TTC549 (cell line): ENCODE measurements around the gene SMARCAL1.

Source experiments
- FAIRE-seq: peaks from 2 replicates; lab custom pipeline; 2012; peaks lifted over from hg19 to GRCh38; lab: Jason Lieb, UNC

The SMARCAL1 gene

DNA sequence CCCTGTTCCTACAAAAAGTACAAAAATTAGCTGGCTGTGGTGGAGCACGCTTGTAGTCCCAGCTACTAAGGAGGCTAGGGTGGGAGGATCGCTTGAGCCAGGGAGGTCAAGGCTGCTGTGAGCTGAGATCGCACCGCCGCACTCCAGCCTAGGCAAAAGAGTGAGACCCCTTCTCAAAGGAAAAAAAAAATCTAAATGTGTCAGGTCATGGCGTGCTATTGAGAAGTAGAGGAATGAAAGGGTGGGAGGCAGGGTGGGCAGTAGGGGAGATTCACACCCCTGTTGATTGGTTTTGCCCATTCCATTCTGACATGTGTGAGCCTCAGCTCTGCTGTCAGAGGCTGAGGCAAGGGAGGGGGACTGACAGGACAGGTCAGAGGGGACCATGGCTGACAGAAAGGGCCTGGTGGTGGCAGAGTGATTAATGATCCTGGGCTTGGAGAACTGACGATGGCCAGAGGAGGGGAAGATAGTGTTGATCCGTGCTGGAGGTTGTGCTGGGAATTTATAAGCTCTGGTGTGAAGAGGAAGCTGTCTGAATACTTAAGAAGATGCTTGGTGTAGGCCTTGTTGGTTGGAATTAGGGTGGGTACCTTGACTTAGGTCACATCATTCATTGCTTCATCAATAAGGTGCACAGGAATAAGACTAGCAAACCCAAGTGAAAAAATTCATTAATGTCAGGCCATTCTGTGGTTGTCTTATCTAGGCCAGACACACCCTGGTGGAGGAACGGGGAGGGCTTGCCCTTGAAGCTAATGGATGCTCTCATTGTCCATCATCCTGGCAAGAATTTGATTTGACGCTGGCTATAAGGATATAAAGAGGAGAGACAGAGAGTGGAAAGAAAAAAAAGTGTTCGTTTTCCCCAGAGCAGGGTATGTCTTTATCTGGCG, 19.1 kb upstream of the SMARCAL1 start:
- FAIRE-seq: no peak

DNA sequence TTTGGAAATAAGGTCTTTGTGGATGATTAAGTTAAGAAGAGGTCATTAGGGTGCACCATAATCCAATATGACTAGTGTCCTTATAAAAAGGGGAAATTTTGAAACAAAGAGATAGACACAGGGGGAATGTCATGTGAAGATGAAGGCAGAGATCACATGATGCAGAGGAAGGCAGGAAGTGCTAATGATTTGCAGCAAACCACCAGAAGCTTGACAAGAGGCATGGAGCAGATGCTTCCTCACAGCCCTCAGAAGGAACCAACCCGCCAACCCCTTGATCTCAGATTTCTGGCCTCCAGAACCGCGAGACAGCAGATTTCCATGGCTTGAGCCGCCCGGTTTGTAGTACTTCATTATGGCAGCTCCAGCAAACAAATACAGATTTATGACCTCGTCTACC, 17.4 kb upstream of the SMARCAL1 start:
- no peak for FAIRE-seq

DNA sequence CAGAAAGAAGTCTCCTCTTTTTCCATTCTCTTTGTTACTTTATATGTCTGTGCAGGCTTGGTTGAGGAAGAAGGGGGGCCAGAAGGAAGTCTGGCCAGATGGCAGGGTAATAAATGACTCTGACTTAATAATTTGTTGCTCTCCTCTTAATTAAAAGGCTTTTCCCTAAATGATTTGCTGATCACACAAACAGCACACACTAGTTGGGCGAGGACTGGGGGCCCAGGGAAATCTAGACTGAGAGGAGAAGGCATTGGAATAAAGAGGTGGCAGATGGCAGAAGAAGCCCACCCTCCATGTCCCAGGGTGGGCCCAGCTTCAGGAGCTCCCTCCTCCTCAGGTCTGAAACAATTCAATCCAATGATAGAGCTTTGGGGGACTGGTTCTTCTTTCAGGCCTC, 12.7 kb upstream of the SMARCAL1 start:
- no peak for FAIRE-seq

DNA sequence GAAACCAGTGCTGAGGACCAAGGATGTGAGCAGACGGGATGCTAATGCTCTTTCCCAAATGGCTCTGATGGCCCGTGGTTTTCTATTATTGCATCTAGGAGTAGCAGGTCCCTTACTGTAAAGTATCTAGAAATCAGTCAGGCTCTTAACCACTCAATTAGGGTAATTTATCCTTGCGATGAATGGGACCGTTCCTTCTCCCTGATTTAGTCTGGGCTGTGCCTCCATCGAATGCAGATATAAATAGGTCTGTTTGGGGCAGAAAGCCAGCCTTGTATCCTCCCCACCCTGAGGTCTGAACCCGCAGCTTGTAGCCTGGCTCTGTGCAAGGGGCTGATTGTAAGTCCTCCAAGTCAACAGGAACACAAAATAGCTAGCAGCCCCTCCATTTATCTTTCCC, 9.5 kb upstream of the SMARCAL1 start:
- FAIRE-seq: no peak

DNA sequence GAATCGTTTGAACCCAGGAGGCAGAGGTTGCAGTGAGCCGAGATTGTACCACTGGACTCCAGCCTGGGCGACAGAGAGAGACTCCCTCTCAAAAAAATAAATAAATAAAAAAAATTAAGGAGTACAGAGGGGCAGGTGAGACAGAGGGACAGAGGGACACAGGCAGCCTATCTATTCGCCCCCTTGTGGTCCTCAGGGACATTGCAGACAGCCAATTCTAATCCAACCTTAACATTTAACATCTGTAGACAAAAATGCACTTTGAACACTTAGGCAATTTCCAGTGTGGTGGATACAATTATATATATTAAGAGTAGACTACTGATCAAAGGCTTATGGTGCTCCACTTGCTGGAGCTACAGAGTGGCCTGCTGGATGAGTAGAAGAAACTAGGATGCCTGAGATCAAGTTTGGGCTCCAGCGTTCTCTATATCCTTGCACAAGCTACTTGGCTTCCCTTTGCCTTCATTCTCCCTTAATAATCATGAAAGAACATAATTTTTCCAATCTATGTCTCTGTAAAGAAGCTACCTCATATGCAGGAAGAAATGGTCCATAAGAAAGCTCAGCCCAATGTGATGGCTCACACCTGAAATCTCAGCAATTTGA, 8.2 kb upstream of the SMARCAL1 start:
- no peak for FAIRE-seq

DNA sequence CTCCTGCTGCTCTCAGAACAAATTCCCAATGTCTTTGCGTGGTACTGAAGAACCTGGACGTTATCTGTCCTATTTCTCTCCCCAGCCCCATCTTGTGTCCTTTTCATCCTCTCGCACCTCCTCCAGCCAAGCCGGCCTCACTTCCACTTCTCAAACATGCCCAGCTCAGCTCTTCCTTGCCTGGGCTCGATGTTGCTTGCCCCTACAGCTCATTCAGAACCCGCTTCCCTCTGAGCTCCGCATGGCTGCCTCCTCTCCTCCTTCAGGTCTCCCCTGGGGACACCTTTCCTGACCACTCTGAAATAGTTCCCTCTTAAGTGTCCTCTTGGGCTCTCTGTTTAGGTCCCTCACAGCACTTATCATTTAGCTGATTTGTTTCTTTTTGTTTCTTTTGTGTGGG, 6.7 kb upstream of the SMARCAL1 start:
- no peak for FAIRE-seq

DNA sequence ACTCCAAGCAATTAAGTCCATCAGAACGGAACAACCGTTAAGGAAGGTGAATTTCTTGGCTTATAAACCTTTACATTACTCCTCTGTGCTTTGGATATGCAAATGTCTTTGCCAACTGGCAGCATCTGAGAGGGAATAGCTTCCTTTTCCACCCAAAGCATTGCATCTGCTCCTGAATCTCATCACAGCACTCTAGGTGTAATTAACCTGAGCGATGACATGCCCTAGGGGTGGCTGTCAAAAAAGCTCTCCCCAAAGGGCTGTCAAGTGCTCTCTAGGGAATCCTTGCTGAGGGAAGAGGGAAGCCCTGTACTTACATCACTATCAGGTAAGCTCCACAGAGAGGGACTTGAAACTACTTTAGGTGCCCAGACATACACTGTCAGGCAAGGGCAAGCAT, 5.5 kb upstream of the SMARCAL1 start:
- FAIRE-seq: no peak

DNA sequence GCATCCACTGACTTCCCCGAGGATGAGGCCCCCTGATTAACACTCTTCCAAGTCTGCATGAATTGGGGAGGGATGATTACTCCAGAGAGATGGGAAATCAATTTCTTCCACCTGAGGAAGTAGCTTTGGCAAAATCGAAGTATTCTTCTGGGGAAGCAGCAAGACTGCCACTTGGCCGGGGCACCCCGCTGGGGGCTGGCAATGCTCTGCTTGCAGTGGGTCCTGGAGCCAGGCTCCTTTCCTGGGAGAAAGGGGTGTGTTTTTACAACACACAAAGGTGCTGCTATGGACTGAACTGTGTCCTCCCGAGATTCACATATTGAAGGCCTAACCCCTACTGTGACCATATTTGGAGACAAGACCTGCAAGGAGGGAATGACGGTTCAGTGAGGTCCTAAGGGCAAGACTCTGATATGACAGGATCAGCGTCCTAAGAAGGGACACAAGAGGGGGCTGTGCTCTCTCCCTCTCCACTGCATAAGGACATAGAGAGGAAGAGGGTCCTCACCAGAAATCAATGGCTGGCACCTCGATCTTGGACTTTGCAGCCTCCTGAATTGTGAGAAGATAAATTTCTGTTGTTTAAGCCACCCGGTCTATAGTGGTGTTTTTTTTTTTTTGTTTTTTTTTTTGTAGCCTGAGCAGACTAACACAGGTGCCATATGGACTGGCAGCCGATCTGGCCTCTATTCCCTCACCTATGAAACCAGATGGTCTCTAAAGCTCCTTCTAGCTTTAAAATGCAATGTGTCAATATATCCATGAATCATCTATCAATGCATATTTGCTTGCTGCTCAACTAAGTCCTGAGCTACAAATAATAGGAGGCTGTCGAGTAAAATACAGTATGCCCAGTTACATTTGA, 3.6 kb upstream of the SMARCAL1 start:
- no peak for FAIRE-seq

DNA sequence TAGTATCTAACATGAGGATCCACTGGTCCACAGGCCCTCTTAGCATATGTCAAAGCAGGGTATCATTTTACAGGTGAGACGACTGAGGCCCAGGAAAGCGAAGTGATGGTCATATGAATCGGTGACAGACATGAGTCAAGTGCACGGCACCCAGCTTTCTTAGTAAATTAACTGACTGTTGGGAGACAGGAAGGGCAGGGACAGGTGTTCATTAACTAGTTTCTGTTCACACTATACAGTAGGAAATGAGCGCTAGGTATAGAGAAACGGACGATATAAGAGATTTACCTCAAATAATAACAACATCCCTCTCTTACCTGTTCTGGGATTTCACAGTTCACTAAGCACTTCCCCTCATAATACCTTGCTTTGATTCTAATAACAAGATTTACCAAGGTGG, 1.7 kb upstream of the SMARCAL1 start:
- no peak for FAIRE-seq

DNA sequence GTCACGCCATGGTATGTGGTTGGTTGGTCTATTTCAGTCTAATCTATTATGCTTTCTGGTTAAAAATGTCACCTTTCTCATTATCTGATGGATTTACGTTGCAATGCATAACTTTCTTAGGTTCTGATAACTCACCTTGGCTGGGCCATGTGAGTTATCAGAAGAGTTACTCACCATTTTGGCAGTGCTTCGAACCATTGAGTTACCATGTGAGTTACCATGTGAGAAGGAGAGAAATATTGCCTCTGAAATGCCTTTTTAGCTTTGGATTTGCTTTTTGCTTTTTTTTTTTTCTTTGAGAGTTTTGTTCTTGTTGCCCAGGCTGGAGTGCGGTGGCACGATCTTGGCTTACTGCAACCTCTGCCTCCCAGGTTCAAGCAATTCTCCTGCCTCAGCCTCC, 1.6 kb downstream of the SMARCAL1 start:
- no peak for FAIRE-seq

DNA sequence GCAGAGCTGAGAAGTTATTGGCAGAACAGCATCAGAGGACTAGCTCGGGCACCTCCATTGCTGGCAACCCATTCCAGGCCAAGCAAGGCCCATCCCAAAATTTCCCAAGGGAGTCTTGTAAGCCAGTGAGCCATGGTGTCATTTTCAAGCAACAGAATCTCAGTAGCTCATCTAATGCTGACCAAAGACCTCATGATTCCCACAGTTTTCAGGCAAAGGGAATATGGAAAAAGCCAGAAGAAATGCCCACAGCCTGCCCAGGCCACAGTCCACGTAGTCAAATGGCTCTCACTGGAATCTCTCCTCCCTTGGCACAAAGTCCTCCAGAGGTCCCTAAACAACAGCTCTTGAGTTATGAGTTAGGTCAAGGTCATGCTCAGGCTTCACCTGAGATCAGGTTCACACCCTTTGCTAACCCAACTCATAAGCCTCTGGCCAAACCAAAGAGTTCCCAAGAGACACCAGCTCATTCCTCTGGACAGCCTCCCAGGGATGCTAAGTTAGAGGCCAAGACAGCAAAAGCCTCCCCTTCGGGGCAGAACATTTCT, 2.6 kb downstream of the SMARCAL1 start:
- no peak for FAIRE-seq

DNA sequence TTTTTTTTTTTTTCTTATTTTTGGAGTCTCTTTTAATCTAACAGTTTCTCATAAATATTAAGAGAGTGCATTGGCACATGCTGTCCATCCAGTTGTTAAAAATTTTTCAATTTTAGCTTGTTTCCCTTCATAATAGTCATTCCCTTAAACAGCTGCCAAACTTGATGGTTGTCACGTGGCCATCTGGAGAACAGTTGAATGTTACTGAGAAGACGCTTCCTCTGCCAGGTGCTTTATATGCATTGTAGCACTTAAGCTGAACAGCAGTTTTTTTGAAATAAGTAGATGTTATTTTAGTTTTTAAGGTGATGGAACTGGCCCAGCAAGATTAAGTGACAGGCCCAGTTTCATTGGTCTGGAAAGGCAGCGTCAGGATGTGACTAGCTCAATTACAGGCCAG, 3.3 kb downstream of the SMARCAL1 start:
- FAIRE-seq: no peak

DNA sequence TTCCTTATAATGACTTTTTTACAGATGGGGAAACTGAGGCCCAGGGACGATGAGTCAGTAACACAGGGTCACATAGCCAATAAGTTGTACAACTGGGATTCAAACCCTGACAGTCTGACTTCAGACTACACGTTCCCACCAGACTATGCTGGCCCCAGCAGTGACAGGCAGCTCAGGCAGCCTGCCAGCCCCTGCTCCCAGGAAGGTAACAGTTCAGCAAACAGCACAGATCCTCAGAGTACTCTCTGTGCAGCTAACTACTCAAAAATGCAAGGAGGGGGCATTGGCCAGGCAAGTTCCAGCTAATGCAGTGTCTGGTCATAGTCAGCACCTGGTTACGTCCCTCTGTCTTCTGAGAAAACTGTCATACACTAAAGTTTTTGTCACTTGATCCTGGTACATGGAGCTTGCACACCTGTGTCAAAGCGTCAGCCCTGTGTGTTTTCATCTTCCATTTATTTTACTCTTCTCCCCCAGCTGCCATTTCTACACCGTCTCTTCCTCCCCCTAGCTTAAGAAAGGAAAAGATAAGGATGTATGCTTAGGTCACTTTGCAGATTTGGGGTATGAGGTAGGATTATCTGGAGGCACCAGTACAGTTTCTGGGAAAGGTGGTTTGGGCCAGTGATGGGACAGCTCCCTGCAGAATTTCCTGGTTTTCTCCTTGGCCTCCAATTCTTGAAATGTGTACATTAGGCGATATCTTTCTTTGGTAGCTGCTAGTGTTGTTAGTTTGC, 4.5 kb downstream of the SMARCAL1 start:
- FAIRE-seq: no peak

DNA sequence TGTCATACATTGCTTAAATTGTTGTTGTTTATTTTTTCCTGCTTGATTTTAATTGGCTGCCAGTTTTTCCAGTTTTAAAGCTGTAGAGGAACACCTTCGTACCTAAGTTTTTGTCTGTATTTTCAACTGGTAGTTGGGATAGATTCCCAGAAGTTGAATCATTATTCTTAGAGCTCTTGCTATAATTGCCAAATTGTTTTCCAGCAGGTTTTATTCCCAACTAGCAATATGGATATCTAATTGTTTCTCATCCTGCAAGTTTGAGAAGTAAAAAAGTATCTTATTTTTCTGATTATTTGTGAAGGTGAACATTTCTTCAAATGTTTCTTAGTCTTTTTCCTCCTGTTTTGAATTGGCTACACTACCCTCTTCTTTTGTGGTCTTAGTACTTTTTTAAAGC, 6.7 kb downstream of the SMARCAL1 start:
- FAIRE-seq: no peak

DNA sequence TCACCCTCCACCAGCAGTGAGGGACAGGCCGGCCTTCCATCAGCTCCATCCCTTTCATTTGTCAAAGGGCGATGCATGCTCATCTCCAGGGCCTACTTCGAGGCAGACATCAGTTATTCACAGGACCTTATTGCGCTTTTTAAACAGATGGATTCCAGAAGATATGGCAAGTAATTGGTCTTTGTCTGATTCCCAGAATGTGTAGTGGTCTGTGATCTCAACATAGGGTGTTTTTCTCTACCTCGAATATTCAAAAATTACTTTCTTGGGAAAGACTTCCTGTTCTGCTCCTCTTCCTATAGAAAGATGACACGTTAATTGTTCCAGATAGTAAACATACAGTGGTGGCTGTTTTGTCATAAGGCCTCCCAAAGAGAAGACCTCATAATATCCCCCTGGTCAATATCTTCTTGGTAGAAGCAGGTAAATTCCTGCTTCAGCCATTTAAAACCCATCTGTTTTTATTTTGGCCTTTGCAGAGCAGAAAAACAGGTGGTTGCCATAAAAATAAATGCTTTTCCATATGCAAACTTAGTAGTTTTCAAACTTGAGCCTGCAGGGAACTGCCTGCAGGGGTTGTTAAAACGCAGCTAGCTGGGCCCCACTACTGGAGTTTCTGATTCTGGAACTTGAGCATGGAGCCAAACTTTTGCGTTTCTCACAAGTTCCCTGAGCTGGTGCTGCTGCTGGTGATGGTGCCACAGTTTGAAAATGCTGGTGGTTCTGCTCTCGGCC, 8.2 kb downstream of the SMARCAL1 start:
- no peak for FAIRE-seq

DNA sequence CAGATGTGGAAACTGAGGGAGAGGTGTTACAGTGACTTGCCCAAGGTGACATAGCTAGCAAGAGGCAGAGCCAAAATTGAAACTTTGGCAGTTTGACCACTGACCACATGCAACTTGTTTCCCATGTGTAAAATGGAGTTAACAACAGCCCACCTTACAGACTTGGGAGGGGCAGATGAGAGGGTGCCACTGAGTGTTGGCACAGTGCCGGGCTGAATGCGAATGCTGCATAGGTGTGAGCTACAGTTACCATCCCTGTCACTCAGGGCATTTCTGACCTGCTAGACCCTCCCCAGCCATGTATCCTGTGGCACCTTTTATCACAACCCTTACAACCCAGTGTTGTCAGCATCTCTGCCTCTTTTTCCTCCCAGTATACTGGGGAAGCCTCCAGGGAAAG, 10.8 kb downstream of the SMARCAL1 start:
- FAIRE-seq: no peak

DNA sequence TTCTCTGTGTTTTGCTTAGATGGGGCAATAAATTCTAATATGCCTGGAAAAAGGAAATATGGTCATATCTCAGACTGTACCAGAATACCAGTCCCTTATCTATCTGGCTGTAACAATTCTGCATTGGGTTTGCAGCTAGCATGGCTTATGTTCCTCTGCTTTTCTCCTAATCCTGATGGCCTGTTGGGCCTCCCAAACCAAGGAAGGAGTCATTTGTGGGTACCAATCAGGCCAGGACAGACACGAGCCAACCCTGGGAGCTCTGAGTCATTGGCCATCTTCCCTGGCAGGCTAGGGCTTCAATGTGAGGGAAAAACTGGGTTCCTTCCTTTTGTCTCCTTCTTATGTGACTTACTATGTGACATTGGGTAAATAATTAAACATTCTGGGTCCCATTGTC, 12.0 kb downstream of the SMARCAL1 start:
- no peak for FAIRE-seq

DNA sequence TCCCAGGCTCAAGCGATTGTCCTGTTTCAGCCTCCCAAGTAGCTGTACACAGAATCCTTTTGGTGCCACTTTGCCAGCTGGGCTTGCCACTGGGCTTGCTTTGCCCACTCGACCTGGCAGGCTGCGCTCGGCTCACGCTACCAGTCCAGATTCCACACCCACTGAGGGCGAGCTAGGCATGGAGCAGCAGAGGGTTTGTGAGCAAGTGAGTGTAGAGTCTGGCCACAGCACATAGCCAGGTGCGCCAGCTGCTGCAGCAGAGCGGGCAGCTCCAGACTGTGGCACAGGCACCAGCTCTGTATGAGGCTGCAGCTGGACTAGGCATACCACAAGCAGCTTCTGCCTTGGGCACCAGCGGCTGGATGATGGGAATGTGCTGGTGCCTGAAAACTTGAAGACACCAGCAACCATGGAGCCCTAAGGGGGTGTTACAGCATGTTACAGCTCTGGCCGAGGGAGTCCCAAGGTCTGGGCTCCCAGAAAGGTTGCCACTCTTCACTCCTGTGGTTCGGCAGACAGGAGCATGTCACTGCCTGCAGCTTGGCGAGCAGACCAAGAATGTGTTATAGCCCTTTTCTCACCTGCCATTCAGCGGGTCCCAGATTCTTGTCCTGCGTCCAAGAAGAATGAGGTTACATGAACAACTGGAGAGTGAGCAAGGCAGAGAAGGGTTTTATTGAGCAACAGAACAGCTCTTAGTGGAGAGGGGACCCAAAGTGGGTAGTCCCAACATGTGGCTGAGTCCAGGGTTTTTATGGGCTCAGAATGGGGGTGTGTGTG, 12.9 kb downstream of the SMARCAL1 start:
- no peak for FAIRE-seq

DNA sequence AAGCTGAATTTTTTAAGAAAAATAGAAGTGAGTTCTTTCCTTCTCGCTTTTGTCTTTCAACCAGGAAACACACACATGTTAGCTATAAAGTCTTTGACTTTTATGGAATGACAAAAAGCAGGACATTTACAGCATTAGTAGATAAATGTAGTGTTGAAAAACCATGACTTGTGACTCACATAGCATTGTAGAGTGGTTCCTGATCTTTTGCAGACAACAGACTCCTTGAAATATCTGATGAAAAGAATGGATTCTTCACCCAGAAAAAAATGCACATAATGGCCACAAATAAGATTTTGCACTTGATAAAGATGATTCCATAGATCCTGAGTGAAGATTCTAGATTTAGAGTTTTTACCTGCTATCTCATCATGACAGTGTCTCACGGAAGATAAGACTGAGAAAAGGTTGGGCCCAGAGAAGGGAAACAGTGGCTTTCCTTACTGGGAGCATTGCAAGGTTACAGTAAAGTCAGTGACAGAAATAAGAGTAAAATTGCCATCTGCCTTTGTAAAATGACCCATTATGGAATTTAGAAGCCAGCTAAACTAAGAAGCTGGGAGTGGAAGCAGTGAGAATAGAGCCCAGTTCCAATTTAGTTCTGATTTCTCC, 14.0 kb downstream of the SMARCAL1 start:
- no peak for FAIRE-seq

DNA sequence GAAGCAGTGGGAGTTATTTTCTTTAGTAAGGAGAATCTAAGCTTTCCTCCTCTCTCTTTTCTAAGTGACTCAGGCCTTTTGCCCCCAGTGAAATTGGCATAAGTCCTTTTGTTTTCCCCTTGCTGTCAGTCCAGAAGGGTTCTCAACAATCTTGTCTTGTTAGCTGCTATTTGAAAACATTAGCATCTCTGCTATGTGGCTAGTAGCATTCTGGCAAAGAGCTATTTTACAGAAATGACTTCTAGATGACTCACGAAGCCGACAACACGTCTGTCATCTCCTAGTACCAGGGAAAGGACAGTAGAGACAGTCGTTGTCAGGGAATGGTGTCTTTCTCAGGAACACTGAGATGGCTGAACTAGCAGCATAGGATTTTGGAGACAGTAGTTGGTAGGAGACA, 14.7 kb downstream of the SMARCAL1 start:
- no peak for FAIRE-seq
